ENCODE results near the gene DYNLT5. TPM values are rescaled to one million over a fixed set of nuclear protein-coding genes. Genes with fewer than 3 reads are reported as not detected.

DYNLT5 gene, protein sequence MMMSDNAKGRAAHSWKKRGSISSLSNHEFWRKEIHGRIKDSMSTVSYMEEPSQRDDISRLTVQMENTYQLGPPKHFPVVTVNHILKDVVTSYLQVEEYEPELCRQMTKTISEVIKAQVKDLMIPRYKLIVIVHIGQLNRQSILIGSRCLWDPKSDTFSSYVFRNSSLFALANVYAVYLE
- total RNA-seq (1 to 10 TPM in 3 of 9 donors, under 1 TPM in 3, not detected in 3; 0.21 to 2.6 (median 1.1) TPM), polyA plus RNA-seq (under 1 TPM; 0.33 to 0.80 (median 0.40) TPM)
- long read RNA-seq, donor 1 = 0 reads
- long read RNA-seq, donor 2, partial matches to known transcripts = 0 of 2 reads
- long read RNA-seq, donor 2, other reads (novel, unspliced or antisense) = 0 of 2 reads
- long read RNA-seq, donor 3, partial matches to known transcripts = 0 of 2 reads
- long read RNA-seq, donor 3, other reads (novel, unspliced or antisense) = 0 of 2 reads
- long read RNA-seq, donor 4 = 0 reads
- long read RNA-seq, donor 5 = 0 reads
- long read RNA-seq, donor 6 = 0 reads
- long read RNA-seq, donor 7 = 0 reads
- long read RNA-seq, donor 8, partial matches to known transcripts = 0 of 1 reads
- long read RNA-seq, donor 8, other reads (novel, unspliced or antisense) = 0 of 1 reads
- long read RNA-seq, donor 9 = 0 reads
- long read RNA-seq, donor 10 = 0 reads

DNA sequence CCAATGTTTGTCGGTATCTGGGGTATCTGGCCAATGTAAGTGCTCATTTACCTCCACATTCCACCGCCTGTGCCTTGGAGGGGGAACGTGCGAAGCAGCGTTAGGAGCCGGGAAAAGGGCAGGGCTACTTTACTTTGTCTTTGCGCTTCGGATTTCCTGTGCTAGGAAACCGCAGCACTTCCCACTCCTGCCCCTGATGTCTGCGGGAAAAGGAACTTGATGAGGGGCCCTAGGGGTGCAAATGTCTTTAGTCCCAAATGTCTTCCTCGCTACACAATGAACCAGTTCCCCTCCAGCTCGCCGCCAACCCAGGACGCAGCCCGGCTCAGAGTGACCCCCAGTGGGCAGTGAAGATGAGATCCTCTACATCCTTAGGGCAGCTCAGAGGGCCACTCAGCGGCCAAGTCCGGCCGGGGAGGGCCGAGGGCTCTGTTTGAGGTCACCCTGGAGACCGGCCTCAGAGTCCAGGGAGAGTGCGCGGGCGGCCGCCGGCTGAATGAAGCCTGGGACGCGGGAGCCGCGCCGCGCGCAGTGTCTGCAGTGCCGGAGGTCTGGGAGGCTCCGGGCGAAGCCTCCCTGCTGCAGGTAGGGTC, at the start of gene DYNLT5:
TSS of gene DYNLT5 (plus strand) at position 460 of the 593 bp plus-strand sequence. CDS start 2,200 bp downstream, outside the sequence.
- H3K4me3 ChIP-seq = peak within 1 kb of the TSS in 2 of 4 donors; percentile 4 to 43
- H3K27me3 ChIP-seq = peaks cover 15% of the 10 kb centered on the region
- H3K36me3 ChIP-seq (replicated peaks in 1 of 2) = no peaks in the 10 kb centered on the region
- H3K27ac ChIP-seq = no peak within 1 kb of the TSS
- H3K9me3 ChIP-seq (replicated peaks in 1 of 3) = no peaks in the 10 kb centered on the region
- no peaks in the 10 kb centered on the region for H3K4me1 ChIP-seq (replicated peaks in 1 of 2)
- peak; percentile 23 to 70 (median 37) for DNase-seq
- 18 to 56% (median 32%) methylated on average over 10 to 35 of the region's 35 CpGs for WGBS, 4 donors
- TF ChIP-seq, protein P1, sequence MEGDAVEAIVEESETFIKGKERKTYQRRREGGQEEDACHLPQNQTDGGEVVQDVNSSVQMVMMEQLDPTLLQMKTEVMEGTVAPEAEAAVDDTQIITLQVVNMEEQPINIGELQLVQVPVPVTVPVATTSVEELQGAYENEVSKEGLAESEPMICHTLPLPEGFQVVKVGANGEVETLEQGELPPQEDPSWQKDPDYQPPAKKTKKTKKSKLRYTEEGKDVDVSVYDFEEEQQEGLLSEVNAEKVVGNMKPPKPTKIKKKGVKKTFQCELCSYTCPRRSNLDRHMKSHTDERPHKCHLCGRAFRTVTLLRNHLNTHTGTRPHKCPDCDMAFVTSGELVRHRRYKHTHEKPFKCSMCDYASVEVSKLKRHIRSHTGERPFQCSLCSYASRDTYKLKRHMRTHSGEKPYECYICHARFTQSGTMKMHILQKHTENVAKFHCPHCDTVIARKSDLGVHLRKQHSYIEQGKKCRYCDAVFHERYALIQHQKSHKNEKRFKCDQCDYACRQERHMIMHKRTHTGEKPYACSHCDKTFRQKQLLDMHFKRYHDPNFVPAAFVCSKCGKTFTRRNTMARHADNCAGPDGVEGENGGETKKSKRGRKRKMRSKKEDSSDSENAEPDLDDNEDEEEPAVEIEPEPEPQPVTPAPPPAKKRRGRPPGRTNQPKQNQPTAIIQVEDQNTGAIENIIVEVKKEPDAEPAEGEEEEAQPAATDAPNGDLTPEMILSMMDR (IDR thresholded peaks at IDR 0.05) = no peak
- no peak for TF ChIP-seq POLR2A (IDR thresholded peaks at IDR 0.05)
- intact Hi-C loops (cut with DNase I) = no loop called here

DNA sequence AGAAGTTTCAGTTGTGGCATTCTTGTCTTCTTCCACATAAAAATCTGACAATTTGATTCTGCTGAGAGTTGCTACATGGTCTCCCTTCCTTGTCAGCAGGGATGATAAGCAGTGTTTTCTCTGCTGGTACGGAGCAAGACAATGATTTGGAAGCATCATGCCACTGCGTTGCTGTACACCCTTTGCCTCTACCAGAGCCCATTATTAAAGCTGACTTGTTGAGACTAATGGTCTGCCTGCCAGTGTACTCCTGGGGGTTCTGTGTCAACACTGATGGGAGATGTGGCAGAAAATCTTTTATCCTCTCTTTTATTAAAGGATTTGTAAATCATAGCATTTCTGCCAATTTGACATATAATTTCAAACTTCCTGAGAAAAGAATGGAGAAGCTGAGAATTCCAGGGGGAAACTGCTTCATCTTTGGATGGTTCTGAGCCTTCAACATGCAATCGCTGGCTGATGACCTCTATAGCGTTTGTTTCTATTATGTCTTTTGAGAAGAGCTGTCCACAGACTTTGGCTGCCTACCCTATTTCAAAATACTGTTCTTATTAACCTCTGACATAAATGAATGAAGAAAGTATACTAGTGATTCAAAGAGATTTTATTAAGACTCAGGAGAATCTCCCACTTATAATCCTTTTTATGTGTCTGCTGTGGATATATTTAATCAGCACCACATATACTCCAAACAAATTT, 47.9 kb upstream of the DYNLT5 start:
- TF ChIP-seq, protein P1 (IDR thresholded peaks at IDR 0.05) = no peak
- TF ChIP-seq POLR2A (IDR thresholded peaks at IDR 0.05) = no peak
- H3K4me3 ChIP-seq = no peak overlapping the region
- intact Hi-C loops (cut with DNase I) = no loop called here
- H3K27ac ChIP-seq = peak overlapping the region in 1 of 5 donors; percentile 5
- H3K36me3 ChIP-seq (replicated peaks in 1 of 2) = no peaks in the 10 kb centered on the region
- no peaks in the 10 kb centered on the region for H3K4me1 ChIP-seq (replicated peaks in 1 of 2)
- WGBS, 4 donors = 72 to 77% (median 76%) methylated on average over 4 of the region's 4 CpGs
- DNase-seq = no peak
- H3K9me3 ChIP-seq (replicated peaks in 1 of 3) = no peaks in the 10 kb centered on the region
- H3K27me3 ChIP-seq = no peaks in the 10 kb centered on the region

DNA sequence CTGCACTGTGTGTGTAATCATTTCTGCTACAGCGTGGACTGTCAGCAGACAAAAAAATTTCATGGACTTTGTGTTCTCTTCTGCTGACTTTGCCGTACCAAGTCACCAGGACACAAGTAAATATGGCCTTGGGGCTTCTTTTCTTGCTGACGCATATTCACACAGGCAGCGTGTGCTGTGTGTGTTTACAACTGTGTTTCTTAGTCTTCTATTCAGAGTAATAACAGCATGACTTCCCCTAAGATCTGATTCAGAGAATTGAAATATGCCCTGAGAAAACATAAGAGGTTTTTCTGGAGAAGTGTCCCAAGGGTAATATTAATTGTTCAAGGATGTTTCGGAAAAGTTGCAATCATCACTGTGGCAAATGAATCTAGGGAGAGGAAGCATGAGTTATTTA, 47.1 kb upstream of the DYNLT5 start:
- no peak overlapping the region for H3K4me3 ChIP-seq
- peak; percentile 25 to 67 (median 38) for DNase-seq
- H3K36me3 ChIP-seq (replicated peaks in 1 of 2) = no peaks in the 10 kb centered on the region
- TF ChIP-seq POLR2A (IDR thresholded peaks at IDR 0.05) = no peak
- TF ChIP-seq, protein P1 (IDR thresholded peaks at IDR 0.05) = no peak
- H3K4me1 ChIP-seq (replicated peaks in 1 of 2) = no peaks in the 10 kb centered on the region
- WGBS, 4 donors = 20 to 36% (median 33%) methylated on average over 5 of the region's 5 CpGs
- no peaks in the 10 kb centered on the region for H3K9me3 ChIP-seq (replicated peaks in 1 of 3)
- intact Hi-C loops (cut with DNase I) = no loop called here
- H3K27ac ChIP-seq = peak overlapping the region in 1 of 5 donors; percentile 15
- H3K27me3 ChIP-seq = no peaks in the 10 kb centered on the region

DNA sequence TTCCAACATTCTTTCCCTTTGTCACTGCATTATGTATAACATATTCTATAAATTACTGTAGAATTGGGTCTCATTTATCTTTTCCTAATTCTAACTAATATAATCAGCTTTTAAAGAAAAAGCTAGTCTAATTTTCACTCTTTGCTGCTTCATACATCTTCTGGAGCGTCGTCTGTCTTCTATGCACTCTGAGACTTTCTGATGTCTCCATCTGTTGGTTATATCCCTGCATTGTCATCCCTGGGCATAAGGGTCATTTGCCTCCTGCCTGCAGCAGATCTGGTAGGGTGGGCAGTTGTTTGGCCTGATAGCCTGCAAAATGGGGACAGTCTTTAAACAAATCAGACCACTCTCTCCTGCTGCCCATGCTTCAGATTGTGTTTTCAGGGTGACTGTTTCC, 40.8 kb upstream of the DYNLT5 start:
- intact Hi-C loops (cut with DNase I) = no loop called here
- Histone ChIP-seq H3K36me3 (replicated peaks in 1 of 2) (no peaks in the 10 kb centered on the region), H3K4me3 (no peak overlapping the region), H3K27me3 (no peaks in the 10 kb centered on the region), H3K27ac (no peak overlapping the region), H3K9me3 (replicated peaks in 1 of 3) (no peaks in the 10 kb centered on the region), H3K4me1 (replicated peaks in 1 of 2) (no peaks in the 10 kb centered on the region)
- TF ChIP-seq, protein P1 (IDR thresholded peaks at IDR 0.05) = no peak
- TF ChIP-seq POLR2A (IDR thresholded peaks at IDR 0.05) = no peak
- DNase-seq = no peak
- 20 to 52% (median 41%) methylated on average over 2 of the region's 2 CpGs for WGBS, 4 donors
